GM21367 (cell line): ENCODE measurements around the gene RSF1.

ENCODE experiments used
- ATAC-seq: cut with Tn5 transposase; IDR thresholded peaks from one replicate; pipeline ENCODE4 v1.9.1; 2021; ENCODE audit not compliant: unreplicated experiment

RSF1 gene

DNA sequence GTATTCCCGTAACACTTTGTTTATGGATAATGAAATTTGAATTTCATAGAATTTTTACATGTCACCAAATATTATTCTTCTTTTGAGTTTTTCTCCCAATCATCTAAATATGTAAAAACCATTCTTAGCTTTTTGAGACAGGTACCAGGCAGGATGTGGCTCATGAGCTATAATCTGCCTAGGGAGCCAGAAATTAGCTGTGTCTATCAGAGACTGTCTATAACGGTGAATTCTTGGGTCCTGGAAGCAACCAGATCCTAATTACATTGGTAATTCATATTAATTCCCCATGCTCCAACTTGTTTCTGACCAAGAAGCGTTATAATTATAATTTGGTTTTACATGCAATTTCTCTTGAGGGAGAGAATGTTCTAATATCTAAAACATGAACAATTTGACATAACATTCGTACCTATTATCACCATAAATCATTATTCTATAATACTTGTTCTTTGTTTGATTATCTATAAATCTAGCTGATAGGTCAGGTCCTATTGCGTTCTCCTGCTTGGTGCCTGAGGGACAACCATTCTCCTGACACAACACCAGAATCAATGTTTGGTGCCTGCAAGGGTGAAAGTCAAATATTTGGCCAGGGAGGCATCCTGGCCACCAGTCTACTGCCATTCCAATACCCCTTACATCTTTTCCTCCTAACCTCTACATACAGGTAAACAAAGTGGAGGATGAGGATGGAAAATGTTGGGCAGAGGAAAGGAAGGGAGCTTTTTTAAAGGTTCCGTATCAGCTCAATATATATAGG, 69.9 kb downstream of the RSF1 start:
- ATAC-seq, result no peak

DNA sequence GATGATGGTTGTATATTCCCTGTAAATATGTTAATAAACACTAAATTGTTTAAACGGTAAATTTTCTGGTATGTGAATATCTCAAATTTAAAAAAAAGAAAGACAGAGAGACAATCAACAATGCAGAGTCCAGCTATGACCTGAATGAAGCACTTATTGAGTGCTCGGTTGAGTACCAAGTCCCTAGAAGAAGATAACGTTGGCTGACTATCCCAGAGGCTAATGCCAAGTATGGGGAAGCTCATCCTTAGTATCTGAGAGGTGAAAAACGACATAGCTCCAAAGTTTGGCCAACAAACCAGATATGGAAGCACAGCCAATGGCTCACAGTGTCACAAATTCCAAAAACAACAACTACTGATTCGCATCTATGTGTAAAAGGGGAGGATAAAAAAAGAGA, 71.3 kb downstream of the RSF1 start:
- no peak for ATAC-seq

DNA sequence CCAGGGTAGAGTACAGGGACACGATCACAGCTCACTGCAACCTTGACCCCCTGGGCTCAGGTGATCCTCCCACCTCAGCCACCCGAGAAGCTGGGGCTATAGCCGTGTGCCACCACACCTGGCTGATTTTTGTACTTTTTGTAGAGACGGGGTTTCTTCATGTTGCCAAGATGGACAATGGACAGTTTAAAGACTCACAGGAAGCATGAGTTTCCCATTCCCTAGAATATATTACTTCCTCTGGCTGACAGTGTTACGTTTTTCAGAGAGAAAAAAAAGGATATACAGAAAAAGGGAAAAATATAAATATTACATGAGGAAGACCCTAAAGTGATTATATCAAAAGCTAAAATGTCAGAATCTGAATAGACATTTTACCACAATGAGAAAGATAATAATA, 72.3 kb downstream of the RSF1 start:
- no peak for ATAC-seq

DNA sequence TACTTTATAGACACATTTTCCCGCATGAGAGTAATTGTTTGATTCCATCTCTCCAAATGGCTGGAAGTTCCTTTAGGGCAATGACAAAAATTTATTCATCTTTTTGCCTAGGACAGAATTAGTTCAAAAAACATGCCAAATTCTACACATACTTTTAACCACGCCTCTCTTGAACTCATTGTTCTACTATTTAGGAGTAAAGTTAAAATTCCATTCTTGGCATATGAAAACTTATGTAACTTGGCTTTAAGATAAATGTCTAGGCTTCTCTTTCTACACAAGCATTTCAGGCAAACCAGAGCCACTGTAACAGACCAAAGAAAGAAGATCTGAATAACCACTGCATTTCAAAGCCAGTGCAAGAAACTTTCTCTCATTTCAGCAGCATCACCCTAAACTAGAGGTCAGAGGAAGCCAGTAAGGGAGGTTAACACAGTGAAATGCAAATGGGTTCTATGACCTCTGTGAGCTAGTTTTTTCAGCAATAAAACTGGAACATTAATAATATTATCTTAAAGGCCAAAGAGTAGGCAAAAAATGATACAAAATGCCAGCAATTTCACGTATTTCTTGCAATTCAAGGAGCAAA, 73.0 kb downstream of the RSF1 start:
- ATAC-seq, result no peak

DNA sequence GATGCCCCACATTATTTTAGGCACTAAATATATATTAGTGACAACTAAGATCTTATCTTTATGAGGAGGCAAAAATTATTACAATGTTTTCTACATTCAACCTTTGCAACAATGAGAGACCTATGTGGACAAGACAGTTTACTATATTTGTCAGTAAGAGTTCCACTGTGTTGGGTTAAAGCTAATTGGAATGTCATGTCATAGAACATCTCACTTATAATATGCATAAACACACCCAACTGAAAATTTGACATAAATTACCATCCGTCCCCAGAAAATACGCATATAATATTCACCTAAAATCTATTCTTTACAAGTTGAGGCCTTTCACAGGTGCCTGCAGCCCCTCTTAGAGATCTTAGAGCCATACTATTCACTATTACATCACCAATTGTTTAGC, 84.0 kb downstream of the RSF1 start:
- no peak for ATAC-seq

DNA sequence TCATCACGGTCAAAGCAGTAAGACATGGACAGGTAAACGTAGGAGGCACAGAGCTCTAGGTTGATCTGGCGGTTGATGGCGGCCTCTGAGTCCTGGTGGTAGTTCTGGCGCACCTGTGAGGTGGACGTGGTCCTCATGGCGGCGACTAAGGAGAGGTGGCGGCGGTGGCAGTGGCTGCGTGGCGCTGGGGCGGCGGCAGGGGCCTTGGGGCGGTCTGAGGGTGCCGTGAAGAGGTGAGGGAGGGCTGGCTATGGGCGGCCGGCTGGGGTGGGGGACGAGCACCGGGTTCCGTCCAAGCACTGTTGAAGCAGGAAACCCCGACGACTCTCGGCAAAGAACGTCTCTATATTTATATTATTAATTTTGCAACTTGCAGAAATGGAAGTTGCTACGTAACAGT, 85.6 kb downstream of the RSF1 start:
- no peak for ATAC-seq

DNA sequence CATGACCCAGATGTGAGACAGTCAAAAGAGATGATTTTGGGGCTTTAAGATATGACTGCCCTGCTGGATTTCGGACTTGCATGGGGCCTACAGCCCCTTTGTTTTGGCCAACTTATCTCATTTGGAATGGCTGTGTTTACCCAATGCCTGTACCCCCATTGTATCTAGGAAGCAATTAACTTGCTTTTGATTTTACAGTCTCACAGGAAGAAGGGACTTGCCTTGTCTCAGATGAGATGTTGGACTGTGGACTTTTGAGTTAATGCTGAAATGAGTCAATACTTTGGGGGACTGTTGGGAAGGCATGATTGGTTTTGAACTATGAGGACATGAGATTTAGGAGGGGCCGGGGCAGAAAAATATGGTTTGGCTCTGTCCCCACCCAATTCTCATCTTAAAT, 88.4 kb downstream of the RSF1 start:
- ATAC-seq, result no peak

DNA sequence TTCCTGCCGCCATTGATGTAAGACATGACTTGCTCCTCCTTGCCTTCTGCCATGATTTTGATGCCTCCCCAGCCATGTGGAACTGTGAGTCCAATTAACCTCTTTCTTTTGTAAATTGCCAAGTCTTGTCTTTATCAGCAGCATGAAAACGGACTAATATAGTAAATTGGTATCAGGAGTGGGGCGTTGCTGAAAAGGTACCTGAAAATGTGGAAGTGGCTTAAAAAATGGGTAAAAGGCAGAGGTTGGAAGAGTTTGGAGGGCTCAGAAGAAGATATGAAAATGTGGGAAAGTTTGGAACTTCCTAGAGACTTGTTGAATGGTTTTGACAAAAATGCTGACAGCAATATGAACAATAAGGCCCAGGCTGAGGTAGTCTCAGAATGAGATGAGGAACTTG, 89.7 kb downstream of the RSF1 start:
- no peak for ATAC-seq

DNA sequence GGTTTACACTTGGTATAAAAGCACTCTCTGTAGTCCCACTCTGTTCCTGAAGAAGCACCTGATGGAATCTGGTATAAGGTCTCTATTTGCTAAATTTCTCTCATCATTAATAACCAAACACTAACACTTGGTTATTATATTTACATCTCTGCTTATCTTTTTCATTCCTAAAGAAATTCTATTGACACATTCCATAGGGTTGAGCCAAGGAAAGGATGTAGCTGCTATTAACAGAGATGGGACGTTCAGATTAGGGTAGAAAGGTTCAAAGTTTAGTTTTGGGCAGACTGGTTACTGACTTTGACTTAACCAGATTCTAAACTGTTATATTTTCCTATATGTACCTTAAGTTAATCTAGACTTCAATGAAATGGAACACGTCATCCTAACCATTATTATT, 91.5 kb downstream of the RSF1 start:
- ATAC-seq, result no peak

DNA sequence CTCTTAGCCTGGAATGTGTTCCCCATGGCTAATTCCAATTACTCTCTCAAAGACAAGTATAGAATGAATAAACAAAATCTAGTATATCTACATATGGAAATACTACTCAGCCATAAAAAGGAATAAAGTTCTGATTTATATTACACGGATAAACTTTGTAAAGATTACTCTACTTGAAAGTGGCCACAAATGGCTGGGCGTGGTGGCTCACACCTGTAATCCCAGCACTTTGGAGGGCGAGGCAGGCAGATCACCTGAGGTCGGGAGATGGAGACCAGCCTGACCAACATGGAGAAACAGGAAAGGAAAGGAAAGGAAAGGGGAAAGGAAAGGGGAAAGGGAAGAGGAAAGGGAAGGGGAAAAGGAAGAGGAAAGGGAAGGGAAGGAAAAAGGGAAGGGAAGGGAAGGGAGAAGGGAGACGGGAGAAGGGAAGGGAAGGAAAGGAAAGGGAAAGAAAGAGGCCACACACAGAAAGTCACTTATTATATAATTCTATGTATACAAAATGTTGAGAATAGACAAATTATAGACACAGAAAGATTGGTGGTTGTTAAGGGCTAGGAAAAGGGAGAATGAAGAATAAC, 92.2 kb downstream of the RSF1 start:
- ATAC-seq, result no peak

DNA sequence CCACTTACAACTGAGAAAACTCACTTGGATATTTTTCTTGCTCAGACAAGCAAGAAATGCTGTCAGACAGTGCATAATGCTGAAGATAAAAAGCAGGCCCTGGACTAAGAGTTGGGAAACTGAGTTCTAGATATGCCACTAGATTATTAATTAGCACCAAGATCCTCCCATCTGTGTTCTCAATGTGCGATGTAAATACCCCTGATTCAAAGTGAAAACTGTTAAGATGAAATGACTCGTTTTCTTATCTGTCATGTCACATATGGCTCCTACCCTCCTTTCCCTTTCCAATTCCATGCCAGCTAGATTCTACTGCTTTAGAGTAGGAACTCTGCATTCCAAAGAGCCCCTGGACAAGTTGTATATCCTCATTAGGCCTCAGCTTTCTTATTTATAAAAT, 94.0 kb downstream of the RSF1 start:
- no peak for ATAC-seq

DNA sequence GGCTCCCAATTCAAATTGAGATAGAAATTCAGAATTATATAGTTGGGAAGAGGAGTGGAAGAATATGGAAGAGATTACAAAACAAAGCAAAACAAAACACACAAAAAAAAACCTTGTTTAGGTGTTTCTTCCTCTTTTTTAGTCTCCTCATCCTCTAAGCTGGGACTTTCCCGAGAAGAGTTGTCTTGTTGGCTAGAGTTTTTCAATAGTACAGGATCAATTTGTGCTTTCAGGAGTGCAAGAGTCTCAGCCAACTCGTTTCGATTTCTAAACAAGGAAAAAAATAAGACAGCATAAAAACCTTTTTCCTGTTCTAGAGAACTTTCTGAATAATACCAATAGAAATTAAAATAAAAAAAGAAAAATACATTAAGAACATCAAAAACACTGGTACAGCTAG, 95.1 kb downstream of the RSF1 start:
- no peak for ATAC-seq

DNA sequence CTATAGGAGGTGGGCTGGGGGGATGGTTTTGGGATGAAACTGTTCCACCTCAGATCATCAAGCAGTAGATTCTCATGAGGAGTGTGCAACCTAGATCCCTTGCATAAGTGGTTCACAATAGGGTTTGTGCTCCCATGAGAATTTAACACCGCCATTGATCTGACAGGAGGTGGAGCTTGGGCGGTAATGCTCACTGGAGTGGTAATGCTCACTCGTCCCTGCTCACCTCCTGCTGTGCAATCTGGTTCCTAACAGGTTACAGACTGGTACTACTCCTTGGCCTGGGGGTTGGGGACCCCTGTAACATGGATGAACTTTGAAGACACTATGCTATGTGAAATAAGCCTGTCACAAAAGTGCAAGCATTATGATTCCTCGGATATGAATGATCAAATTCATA, 95.9 kb downstream of the RSF1 start:
- ATAC-seq, result no peak

DNA sequence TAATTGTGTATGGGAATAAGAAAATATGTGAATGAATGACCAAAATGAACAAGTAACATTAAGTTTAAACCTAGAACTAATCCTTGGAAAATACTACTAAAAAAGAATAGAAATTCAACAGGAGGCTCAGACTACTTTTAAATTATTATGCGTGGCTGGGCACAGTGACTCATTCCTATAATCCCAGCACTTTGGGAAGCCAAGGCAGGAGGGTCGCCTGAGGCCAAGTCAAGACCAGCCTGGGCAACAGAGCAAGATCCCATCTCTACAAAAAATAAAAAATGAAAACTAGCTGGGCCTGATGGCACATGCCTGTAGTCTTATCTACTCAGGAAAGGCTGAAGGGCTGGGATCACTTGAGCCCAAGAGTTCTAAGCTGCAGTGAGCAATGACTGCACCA, 97.5 kb downstream of the RSF1 start:
- ATAC-seq, result no peak

DNA sequence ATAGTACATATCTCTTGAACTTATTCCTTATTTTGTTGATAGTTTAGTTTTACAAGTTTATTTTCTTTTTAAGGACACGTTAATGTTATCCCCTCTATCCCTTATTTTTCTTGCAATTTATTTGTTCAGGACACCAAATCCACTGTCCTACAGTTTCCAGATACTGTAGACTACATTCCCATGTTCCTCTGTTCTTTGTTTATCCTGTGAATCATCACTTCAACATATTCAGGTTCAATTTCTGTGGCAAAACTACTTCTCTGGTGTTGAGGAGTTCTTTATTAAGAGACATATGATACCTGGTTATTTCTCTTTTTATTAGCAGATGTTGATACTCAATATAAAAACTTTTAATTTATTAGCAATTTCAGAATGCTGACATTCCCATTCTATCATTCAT, 110.2 kb downstream of the RSF1 start:
- no peak for ATAC-seq

DNA sequence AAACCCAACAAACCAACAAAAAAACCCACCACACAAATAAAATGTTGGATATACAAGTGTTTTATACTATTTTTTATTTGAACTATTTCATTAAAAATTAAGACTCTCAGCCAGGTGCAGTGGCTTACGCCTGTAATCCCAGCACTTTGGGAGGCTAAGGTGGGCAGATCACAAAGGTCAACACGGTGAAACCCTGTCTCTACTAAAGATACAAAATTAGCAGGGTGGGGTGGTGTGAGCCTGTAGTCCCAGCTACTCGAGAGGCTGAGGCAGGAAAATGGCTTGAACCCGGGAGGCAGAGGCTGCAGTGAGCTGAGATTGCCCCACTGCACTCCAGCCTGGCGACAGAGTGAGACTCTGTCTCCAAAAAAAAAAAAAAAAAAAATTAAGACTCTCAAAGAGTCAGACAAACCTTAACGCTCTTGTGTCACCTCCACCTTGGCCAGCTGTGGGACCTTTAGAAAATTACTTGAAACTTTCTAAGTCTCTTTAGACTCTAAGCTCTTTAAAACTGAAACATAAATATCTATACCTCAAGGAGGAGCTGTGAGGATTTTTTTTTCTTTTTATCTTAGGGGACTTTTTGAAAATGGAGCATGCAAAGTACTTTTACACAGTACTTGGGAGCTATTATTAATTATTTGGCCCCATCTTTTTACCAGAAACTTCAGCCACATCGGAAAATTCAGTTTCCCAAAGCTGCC, 114.5 kb downstream of the RSF1 start:
- no peak for ATAC-seq

DNA sequence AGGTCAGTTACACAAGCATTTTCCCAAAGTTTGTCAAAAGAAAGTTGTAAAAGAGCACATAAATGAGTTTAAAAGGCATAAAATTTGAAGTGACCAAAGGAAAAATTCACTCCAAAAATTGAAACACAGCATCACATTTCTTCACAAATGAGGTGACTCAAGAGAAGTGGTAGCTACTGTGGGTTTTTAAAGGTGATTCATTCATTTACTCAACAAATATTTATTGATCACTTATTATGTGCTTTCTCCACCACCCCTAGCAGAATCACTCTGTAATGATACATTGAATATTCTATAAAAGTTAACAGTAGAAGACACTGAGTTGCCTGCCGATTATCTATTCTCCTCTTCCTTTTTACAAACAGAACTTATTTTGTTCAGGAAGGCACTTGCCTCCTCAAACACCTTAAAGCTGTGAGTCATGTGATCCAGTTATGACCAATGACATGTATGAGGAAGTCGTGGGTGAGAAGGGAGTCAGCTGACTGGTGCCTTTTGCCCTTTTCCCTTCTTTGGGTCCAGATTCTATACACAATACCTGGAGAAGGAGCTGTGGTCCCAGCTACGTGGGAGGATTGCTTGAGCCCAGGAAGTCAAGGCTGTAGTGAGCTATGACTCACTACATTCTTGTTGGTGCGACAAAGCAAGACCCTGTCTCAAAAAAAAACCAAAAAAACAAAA, 115.2 kb downstream of the RSF1 start:
- no peak for ATAC-seq

DNA sequence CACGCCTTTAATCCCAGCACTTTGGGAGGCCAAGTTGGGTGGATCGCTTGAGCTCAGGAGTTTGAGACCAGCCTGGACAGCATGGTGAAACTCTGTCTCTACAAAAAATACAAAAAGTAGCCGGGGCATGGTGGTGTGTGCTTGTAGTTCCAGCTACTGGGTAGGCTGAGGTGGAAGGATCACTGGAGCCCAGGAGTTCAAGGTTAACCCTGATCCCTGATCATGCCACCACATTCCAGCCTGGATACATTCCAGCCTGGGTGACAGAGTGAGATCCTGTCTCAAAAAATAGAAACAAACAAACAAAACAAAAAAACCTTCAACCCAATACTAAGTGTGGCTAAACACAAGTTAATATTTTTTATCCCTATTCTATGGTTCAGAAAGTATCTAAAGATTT, 116.5 kb downstream of the RSF1 start:
- ATAC-seq, result no peak

DNA sequence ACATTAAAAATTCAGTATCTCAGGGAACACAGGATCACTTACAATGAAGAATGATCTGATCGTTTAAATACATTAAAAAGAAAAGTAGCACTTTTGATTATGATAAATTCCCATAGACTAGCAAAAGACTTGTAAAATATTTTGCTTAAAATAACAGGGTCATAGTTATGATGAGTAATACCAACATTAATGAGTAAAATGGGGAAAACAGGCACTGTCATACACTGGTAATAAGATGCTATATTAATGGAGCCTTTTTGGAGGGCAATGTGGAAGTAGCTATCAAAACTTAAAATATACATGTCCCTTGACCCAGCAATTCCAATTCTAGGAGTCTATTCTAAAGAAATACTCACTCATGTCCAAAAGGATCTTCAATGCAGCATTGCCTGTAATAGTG, 121.1 kb downstream of the RSF1 start:
- no peak for ATAC-seq

DNA sequence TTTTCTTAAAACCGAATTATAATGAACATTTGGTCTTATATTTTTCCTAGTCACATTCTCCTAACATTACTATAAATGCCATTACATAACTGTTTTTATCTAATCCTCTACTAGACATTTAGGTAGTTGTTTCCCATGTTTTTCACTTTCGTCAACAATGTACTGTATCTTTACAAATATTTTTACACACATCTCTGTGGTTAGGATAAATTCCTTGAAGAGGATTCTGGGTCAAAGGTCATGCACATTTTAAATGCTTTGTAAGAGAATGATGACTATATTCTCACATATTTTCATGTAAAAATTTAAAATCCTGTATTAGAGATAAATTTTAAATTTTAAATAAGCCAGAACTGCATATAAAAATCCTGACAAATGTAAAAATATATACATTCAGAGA, 121.6 kb downstream of the RSF1 start:
- ATAC-seq, result no peak

DNA sequence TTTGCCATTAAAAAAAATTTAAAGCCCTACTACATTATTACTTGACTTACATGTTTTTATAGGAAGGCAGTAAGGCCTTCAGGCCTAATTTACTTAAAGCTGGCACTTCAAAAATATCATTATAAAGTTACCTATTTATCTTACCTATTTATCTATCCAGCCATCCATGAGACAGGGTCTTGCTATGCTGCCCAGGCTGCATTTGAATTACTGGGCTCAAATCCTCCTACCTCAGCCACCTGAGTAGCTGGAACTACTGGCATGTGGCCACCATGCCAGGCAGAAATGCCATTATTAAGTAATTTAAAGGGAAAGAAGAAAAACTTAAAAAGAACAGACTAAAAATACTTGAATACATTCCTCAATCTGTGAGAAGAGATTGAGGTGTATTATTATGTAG, 122.7 kb downstream of the RSF1 start:
- no peak for ATAC-seq

DNA sequence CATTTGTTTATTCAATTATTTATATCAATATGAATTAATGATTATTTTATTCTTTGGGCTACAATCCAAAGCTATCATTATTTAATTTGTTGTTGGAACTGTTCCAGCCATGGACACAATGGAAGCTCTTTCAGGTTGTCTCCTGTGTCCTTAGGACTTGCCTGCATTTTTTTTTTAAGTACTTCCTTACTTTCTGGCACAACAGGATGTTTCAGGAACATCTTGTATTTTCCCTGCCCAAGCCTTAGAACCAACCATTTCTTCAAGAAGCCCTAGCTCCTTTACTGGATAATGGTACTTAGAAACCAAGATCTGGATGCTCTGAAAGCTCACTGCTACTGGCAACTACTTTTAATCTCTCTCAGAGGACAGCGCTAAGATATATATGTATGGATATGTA, 125.1 kb downstream of the RSF1 start:
- no peak for ATAC-seq
